ENCODE results near the gene TP53BP2. TPM values are rescaled to one million over a fixed set of nuclear protein-coding genes. Genes with fewer than 3 reads are reported as not detected.

Gene TP53BP2
- total and polyA plus RNA-seq, 12 donors: 5.9 to 25.3 (median 20.1) TPM

DNA sequence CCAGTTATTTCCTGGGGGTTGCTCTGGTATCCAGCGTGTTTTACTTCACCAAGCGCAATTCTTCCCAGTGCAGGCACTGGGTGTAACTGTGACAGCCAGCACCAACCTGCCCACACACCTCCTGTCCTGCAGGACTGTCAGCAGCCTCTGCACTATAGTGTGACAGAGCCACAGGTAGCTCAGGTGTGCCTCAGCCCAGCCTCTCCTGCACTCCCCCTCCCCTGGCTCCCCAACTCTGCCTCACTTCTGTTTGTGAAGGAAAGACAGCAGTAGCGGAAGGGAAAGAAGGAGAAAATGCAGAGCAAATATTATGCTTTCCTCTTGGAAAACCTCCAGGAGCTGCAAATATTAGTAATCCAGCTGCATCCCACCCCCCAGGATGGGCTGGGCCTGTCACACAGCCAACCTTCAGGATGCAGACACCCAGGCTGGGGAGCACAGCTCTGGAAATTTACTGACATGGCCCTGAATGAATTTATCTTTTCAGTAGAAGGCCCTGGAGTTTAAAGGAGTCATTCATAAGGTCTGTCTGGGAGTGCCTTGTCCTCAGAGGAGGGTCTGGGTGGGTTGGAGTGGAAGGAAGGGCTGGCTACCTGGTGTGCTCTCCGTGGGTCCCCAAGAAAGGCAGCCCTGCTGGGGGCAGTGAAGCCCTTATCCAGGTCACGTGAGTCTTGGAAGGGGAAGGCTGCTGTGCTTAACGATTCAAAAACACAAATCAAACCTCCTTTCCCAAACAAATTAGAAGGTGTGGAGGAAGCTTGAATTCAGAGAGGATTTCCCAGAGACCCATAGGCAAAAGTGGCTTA lies 112.6 kb downstream of the TP53BP2 start:
- Histone ChIP-seq H3K27me3 (no peaks in the 10 kb centered on the region), H3K4me3 (peak overlapping the region in 1 of 10 donors; percentile 1), H3K36me3 (peaks cover 0 to 32% (median 0%) of the 10 kb centered on the region in 9 donors), H3K4me1 (peaks cover 21 to 93% (median 71%) of the 10 kb centered on the region in 9 donors), H3K27ac (peak overlapping the region; percentile 9 to 85 (median 78)), H3K9me3 (no peaks in the 10 kb centered on the region)
- intact Hi-C loops (cut with DNase I): no loop called here
- ATAC-seq (peak in 7 of 8 donors; percentile 50 to 75 (median 60)), DNase-seq (peak; percentile 47 to 58)
- WGBS, 2 donors: 44 to 53% methylated on average over 6 of the region's 6 CpGs
- TF ChIP-seq, protein P1, sequence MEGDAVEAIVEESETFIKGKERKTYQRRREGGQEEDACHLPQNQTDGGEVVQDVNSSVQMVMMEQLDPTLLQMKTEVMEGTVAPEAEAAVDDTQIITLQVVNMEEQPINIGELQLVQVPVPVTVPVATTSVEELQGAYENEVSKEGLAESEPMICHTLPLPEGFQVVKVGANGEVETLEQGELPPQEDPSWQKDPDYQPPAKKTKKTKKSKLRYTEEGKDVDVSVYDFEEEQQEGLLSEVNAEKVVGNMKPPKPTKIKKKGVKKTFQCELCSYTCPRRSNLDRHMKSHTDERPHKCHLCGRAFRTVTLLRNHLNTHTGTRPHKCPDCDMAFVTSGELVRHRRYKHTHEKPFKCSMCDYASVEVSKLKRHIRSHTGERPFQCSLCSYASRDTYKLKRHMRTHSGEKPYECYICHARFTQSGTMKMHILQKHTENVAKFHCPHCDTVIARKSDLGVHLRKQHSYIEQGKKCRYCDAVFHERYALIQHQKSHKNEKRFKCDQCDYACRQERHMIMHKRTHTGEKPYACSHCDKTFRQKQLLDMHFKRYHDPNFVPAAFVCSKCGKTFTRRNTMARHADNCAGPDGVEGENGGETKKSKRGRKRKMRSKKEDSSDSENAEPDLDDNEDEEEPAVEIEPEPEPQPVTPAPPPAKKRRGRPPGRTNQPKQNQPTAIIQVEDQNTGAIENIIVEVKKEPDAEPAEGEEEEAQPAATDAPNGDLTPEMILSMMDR (IDR thresholded peaks at IDR 0.05): no peak

DNA sequence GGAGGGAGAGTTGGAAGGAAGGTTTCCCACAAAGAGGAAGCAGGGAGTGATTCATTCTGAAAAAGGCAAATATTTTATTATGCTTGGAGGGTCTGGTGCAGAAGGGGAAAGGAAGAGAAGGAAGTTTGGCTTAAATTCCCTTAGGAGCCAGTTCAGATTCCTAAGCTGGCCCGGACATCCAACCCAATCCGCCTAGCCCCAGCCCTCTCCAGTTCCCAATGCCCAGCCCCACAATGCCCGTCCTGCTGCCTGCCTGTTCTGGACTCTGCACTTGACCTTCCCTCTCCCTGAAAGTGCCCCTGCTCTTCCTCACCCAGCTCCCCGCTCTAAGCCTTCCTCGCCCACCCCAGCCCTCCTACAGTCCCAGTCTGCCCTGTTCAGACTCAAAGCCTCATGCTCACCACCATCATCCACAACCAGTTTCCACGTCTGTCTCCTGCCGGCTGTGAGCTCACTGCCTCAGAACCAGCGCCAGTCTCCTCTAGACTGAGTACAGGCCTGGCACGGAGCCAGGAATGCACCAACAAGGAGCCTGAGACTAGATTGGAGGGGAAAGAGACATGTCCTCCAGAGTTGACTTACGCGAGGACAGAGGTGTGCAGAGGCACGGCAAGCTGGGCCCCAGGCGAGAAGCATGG lies 114.5 kb downstream of the TP53BP2 start:
- peak; percentile 66 to 77 for DNase-seq
- intact Hi-C loops (cut with DNase I): no loop called here
- WGBS, 2 donors: 27 to 34% methylated on average over 13 of the region's 13 CpGs
- Histone ChIP-seq H3K36me3 (peaks cover 0 to 37% (median 0%) of the 10 kb centered on the region in 9 donors), H3K27ac (peak overlapping the region in 9 of 10 donors; percentile 8 to 85 (median 73)), H3K9me3 (no peaks in the 10 kb centered on the region), H3K4me1 (peaks cover 27 to 96% (median 71%) of the 10 kb centered on the region in 9 donors), H3K27me3 (no peaks in the 10 kb centered on the region), H3K4me3 (no peak overlapping the region)
- peak; percentile 16 to 62 (median 50) for ATAC-seq
- TF ChIP-seq, protein P1 (IDR thresholded peaks at IDR 0.05): no peak

DNA sequence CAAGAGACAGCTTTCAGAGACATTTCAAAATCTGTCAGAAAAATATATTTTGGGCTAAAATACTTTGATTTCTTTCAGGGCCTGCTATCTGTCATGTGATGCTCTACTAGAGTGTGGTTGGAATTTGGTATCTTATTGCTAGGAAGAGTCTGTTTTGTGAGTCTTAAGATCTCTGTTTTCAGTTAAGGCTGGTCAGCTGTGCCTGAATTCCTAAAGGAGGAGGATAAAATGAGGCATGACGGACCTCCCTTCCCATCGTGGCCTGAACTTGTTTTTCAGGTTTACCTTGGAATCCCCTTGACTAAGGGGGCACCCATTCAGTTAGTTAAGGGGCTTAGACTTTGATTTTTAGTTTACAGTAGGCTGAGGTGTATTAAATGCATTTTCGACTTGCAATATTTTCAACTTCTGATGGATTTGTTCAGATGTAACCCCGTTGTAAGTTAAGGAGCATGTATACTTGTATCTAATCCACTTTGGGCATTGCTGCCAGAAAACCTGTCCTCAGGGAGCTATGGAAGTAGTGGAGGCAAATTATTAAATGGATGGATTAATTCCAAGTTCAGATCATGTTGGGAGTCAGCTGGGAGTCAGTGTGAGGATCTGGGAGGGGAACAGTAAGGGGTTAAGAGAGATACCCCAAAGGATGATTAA lies 115.1 kb downstream of the TP53BP2 start:
- Histone ChIP-seq H3K9me3 (no peaks in the 10 kb centered on the region), H3K36me3 (peaks cover 0 to 38% (median 0%) of the 10 kb centered on the region in 9 donors), H3K4me3 (no peak overlapping the region), H3K27me3 (no peaks in the 10 kb centered on the region), H3K4me1 (peaks cover 30 to 96% (median 72%) of the 10 kb centered on the region in 9 donors), H3K27ac (peak overlapping the region in 9 of 10 donors; percentile 8 to 85 (median 73))
- TF ChIP-seq, protein P1 (IDR thresholded peaks at IDR 0.05): no peak
- intact Hi-C loops (cut with DNase I): no loop called here
- DNase-seq (no peak), ATAC-seq (no peak)
- 49 to 58% methylated on average over 4 of the region's 4 CpGs for WGBS, 2 donors

DNA sequence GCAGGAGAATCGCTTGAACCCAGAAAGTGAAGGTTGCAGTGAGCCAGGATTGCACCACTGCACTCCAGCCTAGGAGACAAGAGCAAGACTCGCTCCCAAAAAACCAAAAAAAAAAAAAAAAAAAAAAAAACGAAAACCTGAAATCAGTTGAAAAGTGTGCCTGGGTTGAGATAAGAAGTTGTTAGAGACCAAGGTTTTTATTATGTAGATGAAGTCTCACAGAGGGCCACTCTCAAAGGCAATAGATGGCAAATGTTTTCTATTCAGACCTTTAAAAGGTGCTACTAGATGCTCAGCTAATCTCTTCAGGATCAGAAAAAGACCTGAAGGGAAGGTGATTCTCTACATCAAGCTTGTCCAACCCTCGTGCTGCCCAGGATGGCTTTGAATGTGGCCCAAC lies 115.8 kb downstream of the TP53BP2 start:
- intact Hi-C loops (cut with DNase I): no loop called here
- no peak for ATAC-seq
- Histone ChIP-seq H3K27ac (peak overlapping the region in 4 of 10 donors; percentile 1 to 85 (median 77)), H3K36me3 (peaks cover 0 to 44% (median 0%) of the 10 kb centered on the region in 9 donors), H3K27me3 (no peaks in the 10 kb centered on the region), H3K4me3 (no peak overlapping the region), H3K4me1 (peaks cover 30 to 96% (median 78%) of the 10 kb centered on the region in 9 donors), H3K9me3 (no peaks in the 10 kb centered on the region)
- DNase-seq: no peak
- WGBS, 2 donors: 83 to 85% methylated on average over 4 of the region's 4 CpGs
- TF ChIP-seq, protein P1 (IDR thresholded peaks at IDR 0.05): no peak

Measured in heart right ventricle (tissue), 16 donors.